ENCODE results near the gene KIF5B.

DNA sequence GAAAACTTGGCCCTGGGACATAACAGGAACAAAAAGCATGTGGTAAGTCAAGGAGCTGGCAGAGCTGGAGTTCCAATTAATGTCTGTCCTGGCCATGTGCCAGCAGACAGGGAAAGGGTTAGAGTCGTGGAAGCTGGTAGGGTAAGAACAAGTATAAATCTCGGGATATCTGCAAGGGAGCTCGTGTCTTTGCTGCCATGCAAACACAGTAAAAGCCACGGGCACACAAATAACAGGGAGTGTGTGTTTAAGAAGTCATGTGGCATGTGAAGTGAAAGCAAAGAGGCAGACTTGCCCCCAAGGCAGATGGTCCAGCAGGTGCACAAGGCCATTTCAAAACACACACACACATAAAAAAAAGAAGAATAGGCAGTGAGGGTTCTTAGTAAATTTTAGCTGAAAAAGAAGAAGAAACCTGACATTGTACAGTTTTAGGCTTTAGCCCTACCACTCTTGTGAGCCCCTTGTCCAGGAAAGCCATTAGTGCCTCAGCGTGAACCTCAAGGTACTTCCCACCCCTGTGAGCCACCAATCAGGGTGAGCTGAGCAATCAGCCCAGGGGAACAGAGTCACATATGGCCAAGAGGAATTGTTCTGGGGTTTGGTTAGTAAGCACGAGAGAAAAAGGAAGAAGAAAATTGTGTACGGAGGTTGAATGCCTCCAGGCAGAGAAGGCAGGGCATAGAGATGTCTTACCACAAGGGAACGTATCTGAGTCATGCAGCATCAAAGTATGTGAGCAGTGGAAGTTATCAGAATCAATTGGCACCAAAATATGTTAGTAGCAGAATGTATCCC lies 94.7 kb downstream of the KIF5B start:
- TF ChIP-seq, protein P1, sequence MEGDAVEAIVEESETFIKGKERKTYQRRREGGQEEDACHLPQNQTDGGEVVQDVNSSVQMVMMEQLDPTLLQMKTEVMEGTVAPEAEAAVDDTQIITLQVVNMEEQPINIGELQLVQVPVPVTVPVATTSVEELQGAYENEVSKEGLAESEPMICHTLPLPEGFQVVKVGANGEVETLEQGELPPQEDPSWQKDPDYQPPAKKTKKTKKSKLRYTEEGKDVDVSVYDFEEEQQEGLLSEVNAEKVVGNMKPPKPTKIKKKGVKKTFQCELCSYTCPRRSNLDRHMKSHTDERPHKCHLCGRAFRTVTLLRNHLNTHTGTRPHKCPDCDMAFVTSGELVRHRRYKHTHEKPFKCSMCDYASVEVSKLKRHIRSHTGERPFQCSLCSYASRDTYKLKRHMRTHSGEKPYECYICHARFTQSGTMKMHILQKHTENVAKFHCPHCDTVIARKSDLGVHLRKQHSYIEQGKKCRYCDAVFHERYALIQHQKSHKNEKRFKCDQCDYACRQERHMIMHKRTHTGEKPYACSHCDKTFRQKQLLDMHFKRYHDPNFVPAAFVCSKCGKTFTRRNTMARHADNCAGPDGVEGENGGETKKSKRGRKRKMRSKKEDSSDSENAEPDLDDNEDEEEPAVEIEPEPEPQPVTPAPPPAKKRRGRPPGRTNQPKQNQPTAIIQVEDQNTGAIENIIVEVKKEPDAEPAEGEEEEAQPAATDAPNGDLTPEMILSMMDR (IDR thresholded peaks at IDR 0.05) = no peak
- no peak for TF ChIP-seq ETV6 (CRISPR knock-in tag; IDR thresholded peaks at IDR 0.05)
- no peak for TF ChIP-seq ELF4 (CRISPR knock-in tag; IDR thresholded peaks at IDR 0.05; ENCODE audit: low read depth)
- no peak for TF ChIP-seq FOXK1 (CRISPR knock-in tag; IDR thresholded peaks at IDR 0.05)
- TF ChIP-seq CBFB (CRISPR knock-in tag; IDR thresholded peaks at IDR 0.05; ENCODE audit: low read depth) = no peak
- TF ChIP-seq, protein P2, sequence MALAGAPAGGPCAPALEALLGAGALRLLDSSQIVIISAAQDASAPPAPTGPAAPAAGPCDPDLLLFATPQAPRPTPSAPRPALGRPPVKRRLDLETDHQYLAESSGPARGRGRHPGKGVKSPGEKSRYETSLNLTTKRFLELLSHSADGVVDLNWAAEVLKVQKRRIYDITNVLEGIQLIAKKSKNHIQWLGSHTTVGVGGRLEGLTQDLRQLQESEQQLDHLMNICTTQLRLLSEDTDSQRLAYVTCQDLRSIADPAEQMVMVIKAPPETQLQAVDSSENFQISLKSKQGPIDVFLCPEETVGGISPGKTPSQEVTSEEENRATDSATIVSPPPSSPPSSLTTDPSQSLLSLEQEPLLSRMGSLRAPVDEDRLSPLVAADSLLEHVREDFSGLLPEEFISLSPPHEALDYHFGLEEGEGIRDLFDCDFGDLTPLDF (CRISPR knock-in tag; IDR thresholded peaks at IDR 0.05) = no peak
- no peak for TF ChIP-seq NR3C1 (CRISPR knock-in tag; conservative IDR thresholded peaks at IDR 0.05; ENCODE audit: low read depth)
- TF ChIP-seq ZNF232 (CRISPR knock-in tag; IDR thresholded peaks at IDR 0.05) = no peak
- TF ChIP-seq NR2C2 (CRISPR knock-in tag; IDR thresholded peaks at IDR 0.05) = no peak
- no peak for TF ChIP-seq IRF1 (CRISPR knock-in tag; IDR thresholded peaks at IDR 0.05)
- TF ChIP-seq ATF6 (CRISPR knock-in tag; IDR thresholded peaks at IDR 0.05) = no peak
- TF ChIP-seq, protein P3, sequence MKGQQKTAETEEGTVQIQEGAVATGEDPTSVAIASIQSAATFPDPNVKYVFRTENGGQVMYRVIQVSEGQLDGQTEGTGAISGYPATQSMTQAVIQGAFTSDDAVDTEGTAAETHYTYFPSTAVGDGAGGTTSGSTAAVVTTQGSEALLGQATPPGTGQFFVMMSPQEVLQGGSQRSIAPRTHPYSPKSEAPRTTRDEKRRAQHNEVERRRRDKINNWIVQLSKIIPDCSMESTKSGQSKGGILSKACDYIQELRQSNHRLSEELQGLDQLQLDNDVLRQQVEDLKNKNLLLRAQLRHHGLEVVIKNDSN (CRISPR knock-in tag; IDR thresholded peaks at IDR 0.05) = no peak
- TF ChIP-seq TCF7 (CRISPR knock-in tag; IDR thresholded peaks at IDR 0.05; ENCODE audit: low read depth) = no peak
